C4-2B (cell line): ENCODE measurements around the gene AUP1.

Experiments
- H3K27ac ChIP-seq: fragments of 450-650 bp; 2 replicates; pipeline ENCODE4 v1.5.1; 2017
- CTCF ChIP-seq: fragments of 450-650 bp; conservative IDR thresholded peaks from 2 replicates; pipeline ENCODE4 v1.5.1; 2017; ENCODE audit warnings: mild to moderate bottlenecking
- ZFX ChIP-seq: fragments of 450-650 bp; IDR thresholded peaks from 2 replicates; pipeline ENCODE4 v1.6.1; 2017

Gene AUP1

GRCh38 chr2:74529357-74530238 lies at the start of gene AUP1, which contains the start of gene HTRA2:
AUP1 (minus strand) TSS chr2:74529706; CDS start chr2:74529629, 77 bp downstream.
HTRA2 (plus strand) TSS chr2:74529933; CDS start chr2:74530007, 74 bp downstream.
- H3K27ac ChIP-seq = peak within 1 kb of the TSS; percentile 94
- no peak for TF ChIP-seq CTCF
- TF ChIP-seq ZFX = peak; percentile 42; the same call in 1 of the 2 replicates

GRCh38 chr2:74578408-74578807 lies 48.9 kb upstream of the AUP1 start:
- TF ChIP-seq CTCF (no peak), ZFX (no peak)
- H3K27ac ChIP-seq = no peak overlapping the region

GRCh38 chr2:74577448-74577847 lies 47.9 kb upstream of the AUP1 start:
- TF ChIP-seq CTCF (no peak), ZFX (no peak)

GRCh38 chr2:74576863-74577229 lies 47.3 kb upstream of the AUP1 start:
- peak overlapping the region; percentile 40; the same call in 1 of the 2 replicates for H3K27ac ChIP-seq
- no peak for TF ChIP-seq ZFX

More at GRCh38 chr2:74577448-74577847, 47.9 kb upstream of the AUP1 start:
- no peak overlapping the region for H3K27ac ChIP-seq

- TF ChIP-seq CTCF = no peak
- no peak for TF ChIP-seq ZFX
- peak overlapping the region; percentile 40; the same call in 1 of the 2 replicates for H3K27ac ChIP-seq
These were observed 46.8 kb upstream of the AUP1 start for GRCh38 chr2:74576211-74576862.

GRCh38 chr2:74575320-74575719 lies 45.8 kb upstream of the AUP1 start:
- TF ChIP-seq CTCF (no peak), ZFX (no peak)
- no peak overlapping the region for H3K27ac ChIP-seq

- no peak for TF ChIP-seq ZFX
- no peak for TF ChIP-seq CTCF
- no peak overlapping the region for H3K27ac ChIP-seq
These were observed 44.4 kb upstream of the AUP1 start for GRCh38 chr2:74573747-74574562.
